ENCODE data around the gene PRICKLE1.
A peak's percentile ranks its signal among the peaks of the same experiment; 100 is the strongest.

The PRICKLE1 gene

DNA sequence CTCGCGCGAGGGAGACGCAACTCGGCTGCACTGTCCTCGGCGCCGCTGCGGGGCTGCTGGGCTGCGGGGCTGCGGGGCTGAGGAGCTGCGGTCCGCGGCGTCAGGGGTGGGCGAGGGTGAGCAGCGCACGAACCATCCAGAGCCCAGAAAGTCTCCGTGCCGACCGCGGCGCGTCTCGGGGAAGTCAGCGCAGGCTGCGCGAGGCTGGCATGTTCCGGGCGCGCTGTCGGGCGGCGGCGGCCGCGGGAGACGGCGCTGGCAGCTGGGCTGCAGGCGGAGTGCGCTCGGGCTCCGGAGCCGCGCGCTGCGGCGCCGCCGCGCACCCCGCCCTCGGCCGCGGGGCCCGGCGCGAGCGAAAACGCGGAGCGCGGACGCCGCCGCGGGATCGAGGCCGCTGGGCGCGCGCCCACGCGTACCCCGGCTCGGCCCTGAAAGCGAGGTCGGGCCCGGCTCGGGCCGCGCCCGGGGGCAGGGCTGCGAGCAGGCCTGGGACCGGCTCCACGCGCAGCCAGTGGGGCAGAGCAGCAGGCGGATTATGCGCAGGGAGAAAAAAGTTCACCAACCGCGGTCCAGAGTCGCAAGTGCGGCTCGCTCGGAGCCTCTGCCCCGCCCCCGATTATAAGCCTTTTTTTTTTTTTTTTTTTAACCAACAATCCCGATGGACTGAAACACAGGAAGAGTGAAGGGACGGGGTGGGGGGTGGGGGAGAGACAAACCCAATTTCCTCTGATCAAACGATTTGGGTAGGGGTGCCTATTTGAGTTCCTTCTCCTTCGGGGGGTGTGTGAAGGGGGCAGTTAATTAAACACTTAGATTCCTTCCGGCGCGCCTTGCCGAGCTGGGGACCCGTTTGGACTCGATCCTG is at the start of gene PRICKLE1:
Gene PRICKLE1 (minus strand): TSS at position 282 of the 865 bp plus-strand sequence. CDS start 117,230 bp downstream, outside the sequence.
- H3K4me3 ChIP-seq (ENCODE audit: low read depth, low read length): peak within 1 kb of the TSS; percentile 97
- TF ChIP-seq, protein P1, sequence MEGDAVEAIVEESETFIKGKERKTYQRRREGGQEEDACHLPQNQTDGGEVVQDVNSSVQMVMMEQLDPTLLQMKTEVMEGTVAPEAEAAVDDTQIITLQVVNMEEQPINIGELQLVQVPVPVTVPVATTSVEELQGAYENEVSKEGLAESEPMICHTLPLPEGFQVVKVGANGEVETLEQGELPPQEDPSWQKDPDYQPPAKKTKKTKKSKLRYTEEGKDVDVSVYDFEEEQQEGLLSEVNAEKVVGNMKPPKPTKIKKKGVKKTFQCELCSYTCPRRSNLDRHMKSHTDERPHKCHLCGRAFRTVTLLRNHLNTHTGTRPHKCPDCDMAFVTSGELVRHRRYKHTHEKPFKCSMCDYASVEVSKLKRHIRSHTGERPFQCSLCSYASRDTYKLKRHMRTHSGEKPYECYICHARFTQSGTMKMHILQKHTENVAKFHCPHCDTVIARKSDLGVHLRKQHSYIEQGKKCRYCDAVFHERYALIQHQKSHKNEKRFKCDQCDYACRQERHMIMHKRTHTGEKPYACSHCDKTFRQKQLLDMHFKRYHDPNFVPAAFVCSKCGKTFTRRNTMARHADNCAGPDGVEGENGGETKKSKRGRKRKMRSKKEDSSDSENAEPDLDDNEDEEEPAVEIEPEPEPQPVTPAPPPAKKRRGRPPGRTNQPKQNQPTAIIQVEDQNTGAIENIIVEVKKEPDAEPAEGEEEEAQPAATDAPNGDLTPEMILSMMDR (IDR thresholded peaks at IDR 0.05; ENCODE audit: low read depth, low read length): no peak

DNA sequence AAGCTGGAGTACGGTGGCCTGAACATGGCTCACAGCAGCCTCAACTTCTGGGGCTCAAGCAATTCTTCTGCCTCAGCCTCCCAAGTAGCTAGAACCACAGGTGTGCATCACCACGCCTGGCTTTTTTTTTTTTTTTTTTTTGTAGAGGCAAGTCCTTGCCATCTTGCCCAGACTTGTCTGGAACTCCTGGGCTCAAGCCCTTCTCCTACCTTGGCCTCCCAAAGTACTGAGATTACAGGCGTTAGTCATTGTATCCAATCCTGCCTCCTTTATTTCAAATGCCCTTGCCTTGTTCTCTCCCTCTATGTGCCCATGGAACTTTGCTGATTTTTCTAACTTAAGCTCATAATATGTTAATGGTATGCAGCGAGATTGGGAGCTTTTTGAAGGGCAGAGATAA is 49.2 kb upstream of the PRICKLE1 start:
- TF ChIP-seq, protein P1 (IDR thresholded peaks at IDR 0.05; ENCODE audit: low read depth, low read length): no peak
- no peak overlapping the region for H3K4me3 ChIP-seq (ENCODE audit: low read depth, low read length)

GRCh38 chr12:42638011-42638410 is 48.5 kb upstream of the PRICKLE1 start:
- H3K4me3 ChIP-seq (ENCODE audit: low read depth, low read length): no peak overlapping the region
- TF ChIP-seq, protein P1 (IDR thresholded peaks at IDR 0.05; ENCODE audit: low read depth, low read length): no peak

GRCh38 chr12:42636993-42637392 is 47.4 kb upstream of the PRICKLE1 start:
- no peak overlapping the region for H3K4me3 ChIP-seq (ENCODE audit: low read depth, low read length)
- TF ChIP-seq, protein P1 (IDR thresholded peaks at IDR 0.05; ENCODE audit: low read depth, low read length): no peak

DNA sequence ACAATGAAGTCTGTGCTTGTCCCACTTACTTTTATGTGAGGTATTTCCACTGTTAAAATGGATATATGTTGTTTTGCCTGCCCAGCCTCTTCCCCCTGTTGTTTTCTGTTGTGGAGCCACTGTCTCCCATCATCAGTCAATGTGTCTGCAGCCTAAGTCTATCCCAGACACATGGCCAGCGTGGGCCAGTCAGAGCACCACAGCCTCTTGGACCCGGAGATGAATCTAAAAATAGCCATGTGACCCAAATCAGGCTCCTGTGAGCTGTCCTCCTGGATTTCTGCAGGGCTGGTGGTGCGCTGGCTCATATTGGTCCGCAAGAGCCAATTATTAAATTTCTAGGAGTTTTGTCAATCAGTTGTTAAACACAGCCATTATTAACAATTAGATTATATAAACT is 44.0 kb upstream of the PRICKLE1 start:
- TF ChIP-seq, protein P1 (IDR thresholded peaks at IDR 0.05; ENCODE audit: low read depth, low read length): no peak
- no peak overlapping the region for H3K4me3 ChIP-seq (ENCODE audit: low read depth, low read length)

DNA sequence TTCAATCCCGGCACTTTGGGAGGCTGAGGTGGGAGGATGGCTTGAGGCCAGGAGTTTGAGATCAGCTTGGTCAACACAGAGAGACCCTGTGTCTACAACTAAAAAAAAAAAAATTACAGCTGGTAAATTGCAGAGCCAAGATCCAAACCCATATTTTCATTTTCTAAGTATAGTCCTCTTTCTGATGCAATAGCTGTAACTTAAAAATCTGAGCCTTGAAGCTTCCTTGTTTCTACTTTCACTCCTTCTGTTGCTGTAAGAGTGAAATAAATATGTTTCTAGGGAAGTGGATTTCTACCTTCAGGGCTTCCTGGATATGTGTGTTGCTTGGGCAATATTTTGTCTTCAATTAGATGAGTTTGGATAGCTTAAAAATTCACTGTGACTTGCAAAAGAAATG is 42.0 kb upstream of the PRICKLE1 start:
- H3K4me3 ChIP-seq (ENCODE audit: low read depth, low read length): no peak overlapping the region
- TF ChIP-seq, protein P1 (IDR thresholded peaks at IDR 0.05; ENCODE audit: low read depth, low read length): no peak

GRCh38 chr12:42630314-42630713 is 40.8 kb upstream of the PRICKLE1 start:
- TF ChIP-seq, protein P1 (IDR thresholded peaks at IDR 0.05; ENCODE audit: low read depth, low read length): no peak
- no peak overlapping the region for H3K4me3 ChIP-seq (ENCODE audit: low read depth, low read length)
